Activated naive CD4-positive, alpha-beta T cell treated with anti-CD3 and anti-CD28 coated beads, Interleukin-2, amount 50 U/mL, for 24 hours (primary cell): ENCODE results near the gene TRIM62.
"Not testable (repeated sequence)": the region's sequence is repeated elsewhere in the genome, so short reads cannot be mapped to it uniquely, and the experiment has no call there.

Experiments used
- H3K27ac Mint-ChIP-seq: one replicate; pipeline ENCODE4 v1.8.0; 2021; ENCODE audit warnings: mild to moderate bottlenecking, mixed read lengths
- H3K27me3 Mint-ChIP-seq: one replicate; pipeline ENCODE4 v1.8.0; 2021; ENCODE audit warnings: mixed read lengths
- H3K36me3 Mint-ChIP-seq: one replicate; pipeline ENCODE4 v1.8.0; 2021; ENCODE audit warnings: mixed read lengths
- H3K4me1 Mint-ChIP-seq: one replicate; pipeline ENCODE4 v1.8.0; 2021; ENCODE audit warnings: mixed read lengths
- H3K4me3 Mint-ChIP-seq: one replicate; pipeline ENCODE4 v1.8.0; 2021; ENCODE audit warnings: mild to moderate bottlenecking, mixed read lengths
- H3K9me3 Mint-ChIP-seq: one replicate; pipeline ENCODE4 v1.8.0; 2021; ENCODE audit warnings: mixed read lengths

TRIM62 gene

DNA sequence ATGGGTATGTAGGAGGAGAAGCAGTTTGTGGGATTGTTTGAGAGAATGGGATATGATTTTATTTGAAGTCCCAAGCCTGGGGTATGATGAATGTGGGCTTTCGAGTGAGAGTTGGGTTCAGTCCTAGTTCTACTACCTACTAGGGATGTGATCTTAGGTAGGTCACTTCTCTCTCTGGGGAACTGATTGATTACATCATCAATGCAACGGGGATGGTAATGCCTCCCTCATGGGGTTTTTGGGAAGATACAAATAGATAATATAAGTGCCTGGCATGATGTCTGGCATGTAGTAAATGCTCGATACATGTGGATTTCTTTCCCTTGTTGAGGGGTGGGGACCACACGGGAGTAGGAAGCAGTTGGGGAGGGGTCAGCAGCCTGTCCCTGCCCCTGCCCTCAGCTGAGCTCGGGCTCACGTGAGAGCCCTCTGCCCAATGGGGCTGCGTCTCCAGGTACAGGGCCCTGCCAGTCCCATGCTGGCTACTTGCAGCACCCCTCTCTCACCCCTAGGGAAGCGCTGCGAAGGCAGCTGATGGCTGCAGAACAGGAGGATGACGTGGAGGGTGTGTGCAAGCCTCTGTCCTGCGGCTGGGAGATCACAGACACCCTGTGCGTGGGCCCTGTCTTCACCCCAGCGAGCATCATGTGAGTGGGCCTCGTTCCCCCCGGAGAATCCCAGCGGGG, 62.2 kb downstream of the TRIM62 start:
- Mint-ChIP-seq H3K36me3 (no peaks in the 10 kb centered on the region), H3K27ac (no peak overlapping the region), H3K4me1 (no peaks in the 10 kb centered on the region), H3K4me3 (no peak overlapping the region), H3K9me3 (no peaks in the 10 kb centered on the region), H3K27me3 (no peaks in the 10 kb centered on the region)

DNA sequence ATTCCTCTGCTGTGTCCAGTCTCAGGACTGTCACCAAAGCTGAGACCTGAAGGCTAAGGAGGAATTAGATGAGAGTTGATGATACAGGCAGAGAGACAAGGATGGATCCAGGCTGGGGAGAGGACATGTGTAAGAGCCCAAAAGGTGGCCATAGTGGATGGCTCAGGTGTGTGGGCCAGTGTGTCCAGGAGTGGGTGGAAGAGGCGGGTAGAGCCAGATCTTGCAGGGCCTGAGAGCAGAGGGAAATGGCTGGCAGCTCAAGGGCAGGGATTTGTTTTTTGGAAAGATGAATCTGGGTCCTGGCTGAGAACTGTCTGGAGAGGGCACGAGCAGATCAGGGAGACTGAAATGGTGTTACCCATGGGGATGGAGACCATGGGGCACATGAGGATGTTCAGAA, 62.8 kb downstream of the TRIM62 start:
- H3K27ac Mint-ChIP-seq: peak overlapping the region; percentile 60
- no peaks in the 10 kb centered on the region for H3K4me1 Mint-ChIP-seq
- no peaks in the 10 kb centered on the region for H3K36me3 Mint-ChIP-seq
- no peaks in the 10 kb centered on the region for H3K9me3 Mint-ChIP-seq
- no peak overlapping the region for H3K4me3 Mint-ChIP-seq
- no peaks in the 10 kb centered on the region for H3K27me3 Mint-ChIP-seq

DNA sequence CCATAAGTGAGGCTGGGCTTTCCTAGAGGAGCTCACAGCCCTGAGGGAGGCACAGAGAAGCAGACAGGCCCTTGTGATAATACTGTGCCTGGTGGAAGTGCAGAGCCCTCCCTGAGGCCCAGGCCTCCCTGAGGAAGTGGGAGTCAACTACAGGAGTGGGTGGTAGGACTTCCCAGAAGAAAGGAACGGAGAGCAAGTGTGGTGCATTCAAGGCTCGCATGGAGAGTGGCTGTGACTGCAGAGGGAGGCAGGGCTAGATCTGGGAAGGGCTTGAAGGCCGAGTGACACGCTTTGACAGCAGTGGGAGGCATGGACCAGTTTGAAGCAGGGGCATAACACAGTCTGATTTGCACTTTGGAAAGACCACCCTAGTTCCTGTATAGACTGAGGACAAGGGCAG, 63.6 kb downstream of the TRIM62 start:
- Mint-ChIP-seq H3K27me3 (no peaks in the 10 kb centered on the region), H3K9me3 (no peaks in the 10 kb centered on the region), H3K27ac (no peak overlapping the region)

DNA sequence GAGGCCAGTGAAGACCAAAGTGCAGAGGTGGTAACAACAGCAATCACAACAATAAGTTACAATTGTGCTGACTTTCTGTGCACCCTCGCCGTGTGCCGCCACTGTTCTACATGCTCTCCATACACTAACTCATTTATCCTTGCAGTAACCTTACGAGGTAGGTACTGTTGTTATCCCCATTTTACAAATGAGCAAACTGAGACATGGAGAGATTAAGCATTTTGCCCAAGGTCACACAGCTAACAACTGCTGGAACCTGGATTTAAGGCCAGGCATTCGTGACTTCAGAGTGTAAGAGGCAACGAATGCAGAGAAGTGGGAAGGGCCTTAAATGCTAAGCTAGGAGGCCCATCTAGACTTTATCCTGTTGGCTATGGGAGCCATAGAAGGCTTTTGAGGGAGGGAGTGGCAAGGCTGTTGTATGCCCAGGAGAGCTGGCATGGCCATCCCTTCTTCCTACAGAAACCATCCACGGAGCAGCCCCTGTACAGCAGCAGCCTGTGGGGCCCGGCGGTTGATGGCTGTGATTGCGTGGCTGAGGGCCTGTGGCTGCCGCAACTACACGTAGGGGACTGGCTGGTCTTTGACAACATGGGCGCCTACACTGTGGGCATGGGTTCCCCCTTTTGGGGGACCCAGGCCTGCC, 64.3 kb downstream of the TRIM62 start:
- no peaks in the 10 kb centered on the region for H3K27me3 Mint-ChIP-seq
- H3K36me3 Mint-ChIP-seq: no peaks in the 10 kb centered on the region
- H3K27ac Mint-ChIP-seq: no peak overlapping the region
- no peaks in the 10 kb centered on the region for H3K4me1 Mint-ChIP-seq
- H3K9me3 Mint-ChIP-seq: no peaks in the 10 kb centered on the region
- H3K4me3 Mint-ChIP-seq: no peak overlapping the region

More for the DNA sequence above, 63.6 kb downstream of the TRIM62 start:
- Mint-ChIP-seq H3K36me3 (no peaks in the 10 kb centered on the region), H3K4me1 (no peaks in the 10 kb centered on the region), H3K4me3 (no peak overlapping the region)

DNA sequence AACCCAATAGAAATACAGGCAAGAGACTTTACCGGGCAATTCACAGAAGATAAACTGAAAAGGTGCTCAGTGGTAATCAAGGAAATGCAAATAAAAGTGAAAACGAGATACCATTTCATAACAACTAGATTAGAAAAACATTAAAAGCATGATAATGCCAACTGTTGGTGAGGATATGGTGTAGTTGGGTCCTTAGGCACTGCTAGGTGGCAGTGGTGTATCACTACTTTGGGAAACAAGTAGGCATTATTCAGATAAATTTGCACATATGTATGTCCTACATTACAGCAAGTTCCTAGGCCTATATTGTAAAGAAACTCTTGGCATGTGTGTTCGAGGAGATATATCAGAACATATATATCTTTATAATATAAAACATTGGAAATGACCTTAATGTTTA, 69.9 kb downstream of the TRIM62 start:
- Mint-ChIP-seq H3K9me3 (no peaks in the 10 kb centered on the region), H3K27me3 (no peaks in the 10 kb centered on the region), H3K27ac (no peak overlapping the region), H3K36me3 (peaks cover 2% of the 10 kb centered on the region), H3K4me1 (no peaks in the 10 kb centered on the region), H3K4me3 (no peak overlapping the region)

DNA sequence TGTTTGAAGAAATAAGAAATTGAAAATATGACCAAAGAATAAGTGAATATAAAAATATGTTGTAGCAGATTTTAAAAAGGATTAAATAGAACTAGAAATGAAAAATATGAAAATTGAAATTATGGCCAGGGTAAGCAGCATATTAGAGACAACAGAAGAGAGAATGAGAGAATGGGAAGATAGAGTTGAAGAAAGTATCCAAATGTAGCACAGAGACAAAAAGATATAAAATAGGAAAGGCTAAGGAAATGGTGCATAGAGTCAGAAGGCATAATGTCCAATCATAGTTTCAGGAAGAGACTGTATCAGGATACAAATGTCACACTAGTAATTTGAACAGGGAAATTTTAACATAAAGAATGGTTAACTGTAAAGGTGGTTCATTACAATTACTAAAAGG, 71.4 kb downstream of the TRIM62 start:
- Mint-ChIP-seq H3K36me3 (peaks cover 2% of the 10 kb centered on the region), H3K9me3 (no peaks in the 10 kb centered on the region), H3K4me3 (no peak overlapping the region), H3K4me1 (no peaks in the 10 kb centered on the region), H3K27me3 (no peaks in the 10 kb centered on the region), H3K27ac (no peak overlapping the region)

DNA sequence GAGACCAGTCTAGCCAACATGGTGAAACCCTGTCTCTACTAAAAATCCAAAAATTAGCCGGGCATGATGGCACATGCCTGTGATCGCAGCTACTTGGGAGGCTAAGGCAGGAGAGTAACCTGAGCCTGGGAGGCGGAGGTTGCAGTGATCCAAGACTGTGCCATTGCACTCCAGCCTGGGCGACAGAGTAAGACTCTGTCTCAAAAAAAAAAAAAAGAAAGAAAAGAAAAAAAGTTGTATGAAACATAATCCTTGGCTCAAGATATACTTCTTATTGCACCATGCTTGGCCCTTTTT, 81.8 kb downstream of the TRIM62 start:
- Mint-ChIP-seq H3K4me1 (peaks cover 55% of the 10 kb centered on the region), H3K27ac (peak overlapping the region; percentile 93), H3K4me3 (peak overlapping the region; percentile 77)
- H3K27me3 Mint-ChIP-seq, H3K9me3 Mint-ChIP-seq, H3K36me3 Mint-ChIP-seq: not testable (repeated sequence)

DNA sequence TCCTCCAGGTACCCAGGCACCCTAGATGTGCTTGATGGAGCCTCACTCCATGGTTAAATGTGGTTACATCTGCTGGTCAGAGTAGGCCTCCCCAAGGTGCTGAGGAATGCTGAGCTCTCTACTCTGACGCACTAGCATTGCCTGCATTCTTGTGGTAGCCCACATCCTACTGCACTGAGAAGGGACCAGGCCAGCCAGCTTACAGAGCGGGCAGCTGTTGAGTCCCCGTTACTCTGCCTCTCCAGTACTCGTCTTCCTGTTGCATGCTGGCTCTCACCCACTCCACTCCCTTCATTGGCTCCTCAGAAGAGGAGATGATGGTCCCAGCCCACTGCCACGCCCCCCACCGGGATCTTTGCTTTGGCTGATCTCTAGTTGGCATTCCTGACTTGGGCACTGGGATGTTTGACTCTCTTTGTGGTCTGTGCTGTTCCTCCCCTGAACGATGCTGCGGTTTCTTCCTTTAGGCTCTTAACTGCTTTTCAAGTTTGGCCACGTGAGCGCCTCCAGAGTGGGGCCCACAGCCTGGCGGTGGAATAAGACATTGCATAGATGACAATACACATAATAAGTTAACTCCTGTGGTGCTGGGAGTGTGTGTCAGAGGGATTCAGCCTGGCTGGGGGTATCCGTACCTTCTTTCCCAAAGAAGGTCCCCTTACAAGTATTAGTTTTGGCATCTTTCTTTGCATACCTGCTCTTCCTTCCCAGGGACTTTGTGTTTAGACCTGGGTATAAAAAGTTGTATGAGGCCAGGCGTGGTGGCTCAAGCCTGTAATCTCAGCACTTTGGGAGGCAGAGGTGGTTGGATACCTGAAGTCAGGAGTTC, 82.3 kb downstream of the TRIM62 start:
- Mint-ChIP-seq H3K4me1 (peaks cover 60% of the 10 kb centered on the region), H3K4me3 (peak overlapping the region; percentile 77), H3K27me3 (no peaks in the 10 kb centered on the region), H3K9me3 (no peaks in the 10 kb centered on the region), H3K27ac (peak overlapping the region; percentile 93), H3K36me3 (no peaks in the 10 kb centered on the region)

DNA sequence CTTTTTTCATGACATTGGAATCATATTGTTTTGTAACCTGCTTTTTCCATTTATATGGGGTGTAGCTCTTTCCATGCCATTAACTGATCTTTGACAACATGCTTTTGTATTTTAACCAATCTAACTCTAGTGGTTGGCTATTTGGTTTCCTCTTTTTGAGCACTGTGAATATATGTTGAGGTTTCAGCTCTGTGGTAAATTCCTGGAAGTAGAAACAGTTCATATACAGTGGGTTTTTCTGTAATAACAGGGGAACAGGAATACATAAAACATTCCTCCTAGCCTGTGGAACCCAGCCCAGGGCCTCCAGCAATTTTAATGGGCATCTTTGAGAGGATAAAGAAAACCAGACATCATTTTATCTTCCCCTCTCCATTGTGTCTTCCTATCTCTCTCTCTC, 83.5 kb downstream of the TRIM62 start:
- Mint-ChIP-seq H3K9me3 (no peaks in the 10 kb centered on the region), H3K4me3 (no peak overlapping the region), H3K4me1 (peaks cover 60% of the 10 kb centered on the region), H3K36me3 (no peaks in the 10 kb centered on the region), H3K27ac (no peak overlapping the region), H3K27me3 (no peaks in the 10 kb centered on the region)

DNA sequence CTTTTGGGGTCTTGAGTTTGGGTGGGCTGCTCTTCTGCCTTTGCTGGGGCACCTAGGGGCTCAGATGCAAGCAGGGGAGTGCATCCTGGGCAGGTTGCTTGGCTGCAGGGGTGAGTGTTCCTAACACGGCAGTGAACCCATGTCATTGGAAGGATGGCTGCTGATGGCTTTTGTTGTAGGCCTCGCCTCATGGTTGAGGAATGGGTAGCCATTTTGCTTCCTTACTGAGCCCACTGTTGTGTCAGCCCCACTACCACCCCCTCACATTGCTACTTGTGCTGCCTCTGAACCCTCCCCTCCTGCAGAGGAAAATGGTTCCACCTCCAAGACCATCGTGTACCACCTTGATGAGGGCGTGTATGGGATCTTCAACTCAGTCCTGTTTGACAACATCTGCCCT, 84.1 kb downstream of the TRIM62 start:
- Mint-ChIP-seq H3K4me1 (peaks cover 60% of the 10 kb centered on the region), H3K4me3 (no peak overlapping the region), H3K9me3 (no peaks in the 10 kb centered on the region), H3K36me3 (no peaks in the 10 kb centered on the region), H3K27ac (no peak overlapping the region), H3K27me3 (no peaks in the 10 kb centered on the region)

DNA sequence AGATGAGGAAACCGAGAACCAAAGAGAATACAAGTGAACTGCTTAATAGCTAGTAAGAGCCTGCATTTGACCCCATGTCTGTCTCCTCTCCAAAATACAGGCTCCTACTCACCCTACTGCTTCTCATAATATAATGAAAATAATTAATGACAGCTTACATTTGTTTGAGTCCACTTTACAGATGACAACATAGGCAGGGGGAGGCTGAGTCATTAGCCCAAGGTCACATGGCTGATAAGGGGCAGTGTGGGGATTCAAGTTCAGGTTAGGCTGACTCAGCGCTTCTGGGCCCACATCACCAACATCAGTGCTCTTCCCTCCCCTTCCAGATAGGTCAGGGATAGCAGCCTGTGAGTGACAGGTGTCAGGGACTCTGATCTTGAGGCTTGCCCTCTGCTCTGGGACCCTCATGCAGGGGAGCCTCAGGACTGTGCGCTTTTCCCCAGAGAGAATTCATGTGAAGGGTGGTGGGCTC, 84.7 kb downstream of the TRIM62 start:
- Mint-ChIP-seq H3K27ac (peak overlapping the region; percentile 4), H3K9me3 (no peaks in the 10 kb centered on the region)

DNA sequence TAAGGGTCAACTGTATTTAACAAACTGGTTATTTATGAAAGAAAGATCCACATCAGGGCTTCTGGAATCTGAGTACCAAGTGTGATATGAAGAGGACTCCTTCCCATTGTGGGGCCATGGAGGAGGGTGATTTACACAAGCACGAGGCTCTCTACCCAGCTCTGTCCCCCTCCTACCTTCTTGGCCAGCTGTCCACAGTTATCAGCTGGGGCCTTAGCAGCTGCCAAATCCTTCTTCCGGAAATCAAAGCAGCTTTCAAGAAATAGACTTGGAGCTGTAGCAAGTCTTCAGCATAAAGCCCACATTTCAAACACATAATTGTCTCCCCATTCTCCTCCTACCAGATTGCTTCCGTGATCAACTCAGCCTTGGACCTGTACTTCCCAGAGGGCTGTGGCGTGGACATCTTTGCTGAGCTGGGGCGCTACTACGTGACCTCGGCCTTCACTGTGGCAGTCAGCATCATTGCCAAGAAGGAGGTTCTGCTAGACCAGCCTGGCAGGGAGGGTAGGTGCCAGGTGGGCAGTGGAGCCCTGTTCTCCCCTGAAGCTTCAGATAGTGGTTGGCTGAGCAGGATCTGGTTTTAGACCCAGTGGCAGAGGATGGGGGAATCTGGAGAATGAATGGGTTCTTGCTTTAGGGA, 85.4 kb downstream of the TRIM62 start:
- Mint-ChIP-seq H3K27me3 (no peaks in the 10 kb centered on the region), H3K27ac (no peak overlapping the region), H3K9me3 (no peaks in the 10 kb centered on the region), H3K36me3 (no peaks in the 10 kb centered on the region), H3K4me1 (peaks cover 56% of the 10 kb centered on the region), H3K4me3 (no peak overlapping the region)

More for the DNA sequence above, 84.7 kb downstream of the TRIM62 start:
- Mint-ChIP-seq H3K36me3 (no peaks in the 10 kb centered on the region), H3K4me3 (no peak overlapping the region), H3K27me3 (no peaks in the 10 kb centered on the region), H3K4me1 (peaks cover 57% of the 10 kb centered on the region)
